AG09309 (cell line): ENCODE measurements around the gene CCL4.

Experiments used
- DNase-seq: peaks from one replicate; pipeline ENCODE4 v3.0.0-alpha.2; 2010; ENCODE audit warnings: low read depth
- H3K4me3 ChIP-seq: 2 replicates; pipeline ENCODE4 v1.5.1; 2011; ENCODE audit warnings: mild to moderate bottlenecking, low read depth, low read length, moderate library complexity; ENCODE audit not compliant: control insufficient read depth
- CTCF ChIP-seq: IDR thresholded peaks from 2 replicates; pipeline ENCODE4 v1.5.1; 2011; ENCODE audit warnings: mild to moderate bottlenecking, low read depth, low read length, inconsistent platforms; ENCODE audit not compliant: insufficient read depth, control insufficient read depth; ENCODE audit errors: missing control alignments

CCL4 gene

GRCh38 chr17:36133602-36134236 lies 30.1 kb downstream of the CCL4 start:
- H3K4me3 ChIP-seq = no peak overlapping the region
- DNase-seq = no peak
- no peak for TF ChIP-seq CTCF

- no peak for DNase-seq
- no peak overlapping the region for H3K4me3 ChIP-seq
- no peak for TF ChIP-seq CTCF
Observed at GRCh38 chr17:36135465-36135864, 31.8 kb downstream of the CCL4 start.

- no peak overlapping the region for H3K4me3 ChIP-seq
- no peak for TF ChIP-seq CTCF
Observed at GRCh38 chr17:36136036-36136435, 32.4 kb downstream of the CCL4 start.

GRCh38 chr17:36136439-36136838 lies 32.8 kb downstream of the CCL4 start:
- no peak for DNase-seq
- no peak for TF ChIP-seq CTCF
- H3K4me3 ChIP-seq = no peak overlapping the region

More at GRCh38 chr17:36136036-36136435, 32.4 kb downstream of the CCL4 start:
- no peak for DNase-seq

- TF ChIP-seq CTCF = no peak
- no peak overlapping the region for H3K4me3 ChIP-seq
- DNase-seq = no peak
Observed at GRCh38 chr17:36142235-36142634, 38.6 kb downstream of the CCL4 start.

- H3K4me3 ChIP-seq = no peak overlapping the region
- DNase-seq = no peak
- no peak for TF ChIP-seq CTCF
Observed at GRCh38 chr17:36142806-36143205, 39.2 kb downstream of the CCL4 start.
